ENCODE results near the gene HLA-A.
A peak's percentile ranks its signal among the peaks of the same experiment; 100 is the strongest.

HLA-A gene

GRCh38 chr6:29935273-29935955, 6.9 kb upstream of the HLA-A start:
- DNase-seq: no peak

GRCh38 chr6:29938746-29939508, 3.4 kb upstream of the HLA-A start:
- DNase-seq: no peak

GRCh38 chr6:29941016-29941415, 1.3 kb upstream of the HLA-A start:
- peak in 1 of 2 donors; percentile 65 for DNase-seq

- peak in 1 of 2 donors; percentile 18 for DNase-seq
Measured at GRCh38 chr6:29941471-29941870, 861 bp upstream of the HLA-A start.

GRCh38 chr6:29941916-29942274, 437 bp upstream of the HLA-A start:
- DNase-seq: no peak

- peak in 1 of 2 donors; percentile 50 for DNase-seq
Measured at GRCh38 chr6:29943053-29943966, 978 bp downstream of the HLA-A start.

GRCh38 chr6:29945281-29945820, 3.0 kb downstream of the HLA-A start:
- peak in 1 of 2 donors; percentile 46 for DNase-seq

GRCh38 chr6:29946223-29947076, 4.1 kb downstream of the HLA-A start:
- peak in 1 of 2 donors; percentile 62 for DNase-seq

- DNase-seq: peak in 1 of 2 donors; percentile 60
Measured at GRCh38 chr6:29947077-29947980, 5.0 kb downstream of the HLA-A start.

GRCh38 chr6:29948277-29948676, 5.9 kb downstream of the HLA-A start:
- DNase-seq: peak in 1 of 2 donors; percentile 44

GRCh38 chr6:29949934-29950333, 7.6 kb downstream of the HLA-A start:
- peak in 1 of 2 donors; percentile 18 for DNase-seq

- no peak for DNase-seq
Measured at GRCh38 chr6:29951882-29952281, 9.6 kb downstream of the HLA-A start.

GRCh38 chr6:29953001-29953441, 10.7 kb downstream of the HLA-A start:
- DNase-seq: no peak

- no peak for DNase-seq
Measured at GRCh38 chr6:29953686-29954085, 11.4 kb downstream of the HLA-A start.

GRCh38 chr6:29954272-29954671, 11.9 kb downstream of the HLA-A start:
- no peak for DNase-seq

GRCh38 chr6:29955783-29956182, 13.5 kb downstream of the HLA-A start:
- no peak for DNase-seq

- no peak for DNase-seq
Measured at GRCh38 chr6:29956518-29956917, 14.2 kb downstream of the HLA-A start.

- no peak for DNase-seq
Measured at GRCh38 chr6:29958046-29958445, 15.7 kb downstream of the HLA-A start.

- no peak for DNase-seq
Measured at GRCh38 chr6:29958921-29959320, 16.6 kb downstream of the HLA-A start.

- DNase-seq: no peak
Measured at GRCh38 chr6:29959467-29959866, 17.1 kb downstream of the HLA-A start.

GRCh38 chr6:29961966-29962365, 19.6 kb downstream of the HLA-A start:
- DNase-seq: no peak

Data from CD4-positive, alpha-beta T cell treated with Interleukin-4 for 1 hour (primary cell).